ENCODE data around the gene CFAP99.

DNA sequence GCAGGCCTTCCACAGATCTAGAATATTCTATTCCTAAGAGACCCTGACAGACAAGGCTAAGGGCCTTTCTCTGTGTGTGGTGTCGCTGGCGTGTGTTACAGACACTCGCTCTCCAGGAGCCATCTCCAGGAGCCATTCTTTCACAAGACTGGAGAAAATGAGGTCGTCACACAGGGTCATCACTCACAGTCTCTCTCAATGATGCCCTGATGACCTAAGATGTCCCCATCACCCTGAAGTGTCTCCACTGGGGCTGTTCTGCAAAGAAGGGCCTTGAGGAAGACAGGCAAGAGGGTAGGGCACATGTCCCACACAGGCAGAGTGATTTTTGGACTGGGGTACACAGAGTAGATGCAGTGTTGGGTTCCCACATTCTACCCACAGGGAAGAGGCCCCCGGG, 35.0 kb upstream of the CFAP99 start:
- TF ChIP-seq POLR2AphosphoS5 (IDR thresholded peaks at IDR 0.05; ENCODE audit: low read depth, low read length) = no peak
- no peak for TF ChIP-seq TAF1 (IDR thresholded peaks at IDR 0.05; ENCODE audit: borderline replicate concordance, low read depth, low read length)
- no peak for TF ChIP-seq POLR2A (IDR thresholded peaks at IDR 0.05; ENCODE audit: low read depth, low read length)
